ENCODE results near the gene LAMA2. TPM values are rescaled to one million over a fixed set of nuclear protein-coding genes. Genes with fewer than 3 reads are reported as not detected.

The LAMA2 gene
- total and polyA plus RNA-seq, 8 donors: 3.4 to 110 (median 31.6) TPM

DNA sequence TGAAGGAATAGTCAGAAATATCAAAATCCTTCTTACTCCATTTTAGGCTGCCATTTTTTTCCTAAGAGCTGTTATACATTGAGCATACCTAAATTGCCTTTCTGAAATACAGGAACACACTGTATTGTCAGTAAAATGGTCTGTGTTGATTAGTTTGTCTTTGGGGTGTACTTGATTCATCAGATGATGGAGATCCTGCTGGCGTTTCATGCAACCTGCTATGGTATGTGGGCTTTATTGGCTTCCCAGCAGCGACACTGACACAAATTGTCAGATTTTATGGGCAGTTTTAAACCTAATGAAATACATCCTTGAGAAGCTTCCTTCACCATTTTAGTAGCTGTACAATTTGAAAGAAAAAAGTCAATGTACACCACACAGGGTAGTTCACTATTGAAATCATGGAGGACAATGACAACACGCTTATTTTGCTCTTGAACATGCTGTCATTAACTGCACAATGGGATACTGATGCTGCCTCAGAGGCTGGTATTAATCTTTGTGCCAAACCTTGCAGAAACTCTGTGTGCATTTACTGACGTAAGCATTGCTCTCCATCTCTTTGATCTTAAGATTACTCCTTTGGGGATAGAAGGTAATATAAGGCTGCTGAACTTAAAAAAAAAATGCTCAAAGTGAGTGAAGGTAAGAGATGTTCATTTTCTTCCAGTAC, 124.9 kb downstream of the LAMA2 start:
- Histone ChIP-seq H3K27ac (no peak overlapping the region), H3K4me3 (no peak overlapping the region), H3K36me3 (no peaks in the 10 kb centered on the region), H3K27me3 (no peaks in the 10 kb centered on the region), H3K9me3 (no peaks in the 10 kb centered on the region), H3K4me1 (no peaks in the 10 kb centered on the region)
- 85 to 90% (median 86%) methylated on average over 4 of the region's 4 CpGs for WGBS, 5 donors
- no peak for DNase-seq
- intact Hi-C loops (cut with DNase I; ENCODE audit: low total_unique reads): no loop called here
- no peak for TF ChIP-seq EP300 (IDR thresholded peaks at IDR 0.05)
- no peak for TF ChIP-seq POLR2AphosphoS5 (IDR thresholded peaks at IDR 0.05)
- TF ChIP-seq CTCF (IDR thresholded peaks at IDR 0.05): no peak
- TF ChIP-seq POLR2A (IDR thresholded peaks at IDR 0.05): no peak

DNA sequence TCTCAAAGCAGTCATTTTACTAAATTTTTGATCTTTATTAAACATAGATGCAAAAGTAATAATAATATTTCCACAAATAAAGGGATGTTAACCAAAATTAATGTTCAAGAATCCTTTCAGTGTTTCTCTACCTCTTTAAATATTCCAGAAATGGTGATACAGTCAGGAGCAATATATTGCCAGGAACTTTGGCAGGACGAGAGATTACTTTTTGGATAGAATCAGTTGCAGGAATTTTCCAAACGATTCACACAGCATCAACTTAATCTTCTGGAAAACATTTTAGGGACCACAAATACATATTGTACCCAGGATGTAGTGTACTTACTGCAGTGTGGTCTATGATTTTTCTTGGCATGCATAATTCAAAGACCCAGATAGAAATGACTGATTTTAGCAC, 125.7 kb downstream of the LAMA2 start:
- no peak for DNase-seq
- Histone ChIP-seq H3K27me3 (no peaks in the 10 kb centered on the region), H3K4me1 (no peaks in the 10 kb centered on the region), H3K36me3 (no peaks in the 10 kb centered on the region), H3K27ac (no peak overlapping the region), H3K4me3 (no peak overlapping the region), H3K9me3 (no peaks in the 10 kb centered on the region)
- TF ChIP-seq CTCF (IDR thresholded peaks at IDR 0.05) (no peak), EP300 (IDR thresholded peaks at IDR 0.05) (no peak), POLR2AphosphoS5 (IDR thresholded peaks at IDR 0.05) (no peak), POLR2A (IDR thresholded peaks at IDR 0.05) (no peak)
- WGBS, 5 donors: 58 to 71% (median 68%) methylated on average over 2 of the region's 2 CpGs
- intact Hi-C loops (cut with DNase I; ENCODE audit: low total_unique reads): no loop called here

- Histone ChIP-seq H3K27me3 (no peaks in the 10 kb centered on the region), H3K4me1 (no peaks in the 10 kb centered on the region), H3K27ac (no peak overlapping the region)
Measured at GRCh38 chr6:129009851-129010250, 126.9 kb downstream of the LAMA2 start.

DNA sequence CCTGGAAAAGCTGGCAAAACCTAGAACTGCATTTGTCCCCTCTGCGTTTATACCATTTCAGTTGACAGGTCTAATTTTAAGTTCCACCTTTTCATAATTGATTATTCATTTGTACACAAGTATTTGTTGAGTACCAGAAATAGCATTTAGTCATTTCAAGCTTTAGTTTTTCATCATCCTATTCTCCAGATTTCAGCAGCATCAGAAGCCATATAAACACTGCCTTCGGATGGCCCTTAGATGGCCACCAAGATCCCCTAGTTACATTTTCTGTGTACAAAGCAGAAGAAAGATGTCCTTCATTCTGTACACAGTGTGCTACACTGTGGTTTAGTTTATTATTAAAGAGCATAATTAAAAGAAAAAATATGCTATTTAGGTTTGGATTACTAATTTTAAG, 131.4 kb downstream of the LAMA2 start:
- intact Hi-C loops (cut with DNase I; ENCODE audit: low total_unique reads): no loop called here
- Histone ChIP-seq H3K36me3 (no peaks in the 10 kb centered on the region), H3K27ac (no peak overlapping the region), H3K4me3 (no peak overlapping the region), H3K9me3 (no peaks in the 10 kb centered on the region), H3K27me3 (no peaks in the 10 kb centered on the region), H3K4me1 (no peaks in the 10 kb centered on the region)
- TF ChIP-seq POLR2AphosphoS5 (IDR thresholded peaks at IDR 0.05): no peak
- TF ChIP-seq EP300 (IDR thresholded peaks at IDR 0.05): no peak
- TF ChIP-seq POLR2A (IDR thresholded peaks at IDR 0.05): no peak
- TF ChIP-seq CTCF (IDR thresholded peaks at IDR 0.05): no peak
- no peak for DNase-seq
- WGBS, 5 donors: 85 to 88% (median 87%) methylated on average over 2 of the region's 2 CpGs

More at GRCh38 chr6:129009851-129010250, 126.9 kb downstream of the LAMA2 start:
- Histone ChIP-seq H3K9me3 (no peaks in the 10 kb centered on the region), H3K36me3 (no peaks in the 10 kb centered on the region), H3K4me3 (no peak overlapping the region)
- TF ChIP-seq POLR2AphosphoS5 (IDR thresholded peaks at IDR 0.05) (no peak), EP300 (IDR thresholded peaks at IDR 0.05) (no peak), CTCF (IDR thresholded peaks at IDR 0.05) (no peak), POLR2A (IDR thresholded peaks at IDR 0.05) (no peak)
- intact Hi-C loops (cut with DNase I; ENCODE audit: low total_unique reads): no loop called here
- WGBS, 5 donors: 75 to 88% (median 82%) methylated on average over 1 of the region's 1 CpG
- no peak for DNase-seq

Measured in stomach (tissue), 9 donors.